ENCODE measurements around the gene RPS19.

The RPS19 gene

GRCh38 chr19:41859618-41860418, at the start of gene RPS19:
RPS19 (plus strand) TSS chr19:41860255; CDS start chr19:41860775, 520 bp downstream.
- FAIRE-seq: no peak

- FAIRE-seq: no peak
These were observed 49.8 kb upstream of the RPS19 start for GRCh38 chr19:41810301-41810700.

- no peak for FAIRE-seq
These were observed 49.0 kb upstream of the RPS19 start for GRCh38 chr19:41811036-41811435.

- FAIRE-seq: no peak
These were observed 48.1 kb upstream of the RPS19 start for GRCh38 chr19:41811981-41812380.

GRCh38 chr19:41813911-41814310, 46.1 kb upstream of the RPS19 start:
- FAIRE-seq: no peak

- FAIRE-seq: no peak
These were observed 44.8 kb upstream of the RPS19 start for GRCh38 chr19:41815301-41815700.

GRCh38 chr19:41816761-41817160, 43.3 kb upstream of the RPS19 start:
- FAIRE-seq: no peak

GRCh38 chr19:41821003-41821735, 38.9 kb upstream of the RPS19 start:
- no peak for FAIRE-seq

GRCh38 chr19:41837981-41838708, 21.9 kb upstream of the RPS19 start:
- no peak for FAIRE-seq

GRCh38 chr19:41839211-41839610, 20.8 kb upstream of the RPS19 start:
- FAIRE-seq: no peak

GRCh38 chr19:41843371-41843770, 16.7 kb upstream of the RPS19 start:
- FAIRE-seq: no peak

- no peak for FAIRE-seq
These were observed 15.5 kb upstream of the RPS19 start, which contains the start of gene LYPD4 for GRCh38 chr19:41844601-41845000. LYPD4 (minus strand) TSS chr19:41844683; CDS start chr19:41839285, 5,398 bp downstream.

- no peak for FAIRE-seq
These were observed 15.2 kb upstream of the RPS19 start, which contains the start of gene DMRTC2 for GRCh38 chr19:41845001-41845050. DMRTC2 (plus strand) TSS chr19:41845042; CDS start chr19:41847429, 2,387 bp downstream.

GRCh38 chr19:41845051-41845590, 14.9 kb upstream of the RPS19 start:
- no peak for FAIRE-seq

- no peak for FAIRE-seq
These were observed 12.5 kb upstream of the RPS19 start for GRCh38 chr19:41847351-41848105.

- no peak for FAIRE-seq
These were observed 11.4 kb upstream of the RPS19 start for GRCh38 chr19:41848666-41849065.

GRCh38 chr19:41849067-41849466, 11.0 kb upstream of the RPS19 start:
- FAIRE-seq: no peak

GRCh38 chr19:41850381-41850780, 9.7 kb upstream of the RPS19 start:
- FAIRE-seq: no peak

- no peak for FAIRE-seq
These were observed 8.6 kb upstream of the RPS19 start for GRCh38 chr19:41851456-41851855.

- FAIRE-seq: no peak
These were observed 6.7 kb upstream of the RPS19 start for GRCh38 chr19:41853344-41853743.

- FAIRE-seq: no peak
These were observed 6.3 kb upstream of the RPS19 start for GRCh38 chr19:41853768-41854167.

GRCh38 chr19:41859213-41859617, 840 bp upstream of the RPS19 start:
- peak; percentile 38 for FAIRE-seq
